ENCODE data around the gene MYCBP2. TPM values are rescaled to one million over a fixed set of nuclear protein-coding genes. Genes with fewer than 3 reads are reported as not detected.

MYCBP2 gene
- total RNA-seq, 4 donors from 2014 or later: 69.7 to 133 (median 116) TPM

DNA sequence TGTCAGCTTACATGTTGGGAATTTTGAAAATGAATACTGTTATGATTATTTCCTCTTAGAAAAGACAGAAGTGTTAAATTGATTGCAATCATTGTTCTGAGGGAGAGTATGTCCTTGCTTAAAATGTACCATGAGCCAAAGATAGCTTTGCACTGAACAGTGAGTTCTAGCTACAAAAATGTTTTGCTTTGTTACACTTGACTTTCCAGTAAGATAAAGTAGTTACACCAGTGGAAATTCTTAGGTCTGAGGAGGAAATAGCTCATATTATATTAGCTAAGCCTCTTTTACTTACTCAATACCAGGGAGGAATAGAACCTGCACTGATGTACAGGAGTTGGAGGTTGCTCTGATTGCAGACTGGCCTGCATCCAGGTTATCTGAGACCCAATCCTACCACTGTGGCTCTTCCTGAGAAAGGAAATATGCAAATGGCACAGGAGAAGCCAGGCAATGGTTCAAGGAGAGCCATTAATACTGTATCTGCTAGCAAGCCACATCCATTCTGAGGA, 246.9 kb downstream of the MYCBP2 start:
- intact Hi-C loops (cut with DNase I; ENCODE audit: low total_unique reads): no loop called here
- Histone ChIP-seq H3K9me3 (no peaks in the 10 kb centered on the region), H3K36me3 (no peaks in the 10 kb centered on the region), H3K27me3 (no peaks in the 10 kb centered on the region), H3K4me1 (no peaks in the 10 kb centered on the region), H3K27ac (no peak overlapping the region), H3K4me3 (no peak overlapping the region)
- TF ChIP-seq, protein P1, sequence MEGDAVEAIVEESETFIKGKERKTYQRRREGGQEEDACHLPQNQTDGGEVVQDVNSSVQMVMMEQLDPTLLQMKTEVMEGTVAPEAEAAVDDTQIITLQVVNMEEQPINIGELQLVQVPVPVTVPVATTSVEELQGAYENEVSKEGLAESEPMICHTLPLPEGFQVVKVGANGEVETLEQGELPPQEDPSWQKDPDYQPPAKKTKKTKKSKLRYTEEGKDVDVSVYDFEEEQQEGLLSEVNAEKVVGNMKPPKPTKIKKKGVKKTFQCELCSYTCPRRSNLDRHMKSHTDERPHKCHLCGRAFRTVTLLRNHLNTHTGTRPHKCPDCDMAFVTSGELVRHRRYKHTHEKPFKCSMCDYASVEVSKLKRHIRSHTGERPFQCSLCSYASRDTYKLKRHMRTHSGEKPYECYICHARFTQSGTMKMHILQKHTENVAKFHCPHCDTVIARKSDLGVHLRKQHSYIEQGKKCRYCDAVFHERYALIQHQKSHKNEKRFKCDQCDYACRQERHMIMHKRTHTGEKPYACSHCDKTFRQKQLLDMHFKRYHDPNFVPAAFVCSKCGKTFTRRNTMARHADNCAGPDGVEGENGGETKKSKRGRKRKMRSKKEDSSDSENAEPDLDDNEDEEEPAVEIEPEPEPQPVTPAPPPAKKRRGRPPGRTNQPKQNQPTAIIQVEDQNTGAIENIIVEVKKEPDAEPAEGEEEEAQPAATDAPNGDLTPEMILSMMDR (IDR thresholded peaks at IDR 0.05): no peak
- DNase-seq: no peak

DNA sequence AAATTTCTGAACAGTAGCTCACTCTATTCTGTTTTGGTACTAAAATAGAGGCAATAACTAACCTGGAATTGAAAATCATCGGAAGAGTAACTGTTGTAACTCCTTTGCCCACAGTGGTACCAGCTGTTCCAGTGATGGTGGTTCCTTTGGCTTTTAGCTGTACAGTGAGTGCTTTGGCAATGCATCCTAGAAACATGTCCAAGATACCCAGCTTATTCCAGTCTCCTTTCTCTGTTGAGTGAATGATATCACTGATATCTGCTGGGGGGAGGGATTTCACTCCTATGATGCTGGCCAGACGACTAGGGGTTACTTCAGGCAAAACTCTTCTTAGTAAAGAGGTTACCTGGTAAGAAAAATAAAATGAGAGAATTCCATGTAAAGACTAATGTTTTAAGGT, 259.4 kb downstream of the MYCBP2 start:
- Histone ChIP-seq H3K36me3 (no peaks in the 10 kb centered on the region), H3K4me1 (no peaks in the 10 kb centered on the region), H3K9me3 (no peaks in the 10 kb centered on the region), H3K4me3 (no peak overlapping the region), H3K27ac (no peak overlapping the region), H3K27me3 (no peaks in the 10 kb centered on the region)
- DNase-seq: no peak
- intact Hi-C loops (cut with DNase I; ENCODE audit: low total_unique reads): no loop called here
- TF ChIP-seq, protein P1 (IDR thresholded peaks at IDR 0.05): no peak
- no peak for TF ChIP-seq POLR2A (IDR thresholded peaks at IDR 0.05)

DNA sequence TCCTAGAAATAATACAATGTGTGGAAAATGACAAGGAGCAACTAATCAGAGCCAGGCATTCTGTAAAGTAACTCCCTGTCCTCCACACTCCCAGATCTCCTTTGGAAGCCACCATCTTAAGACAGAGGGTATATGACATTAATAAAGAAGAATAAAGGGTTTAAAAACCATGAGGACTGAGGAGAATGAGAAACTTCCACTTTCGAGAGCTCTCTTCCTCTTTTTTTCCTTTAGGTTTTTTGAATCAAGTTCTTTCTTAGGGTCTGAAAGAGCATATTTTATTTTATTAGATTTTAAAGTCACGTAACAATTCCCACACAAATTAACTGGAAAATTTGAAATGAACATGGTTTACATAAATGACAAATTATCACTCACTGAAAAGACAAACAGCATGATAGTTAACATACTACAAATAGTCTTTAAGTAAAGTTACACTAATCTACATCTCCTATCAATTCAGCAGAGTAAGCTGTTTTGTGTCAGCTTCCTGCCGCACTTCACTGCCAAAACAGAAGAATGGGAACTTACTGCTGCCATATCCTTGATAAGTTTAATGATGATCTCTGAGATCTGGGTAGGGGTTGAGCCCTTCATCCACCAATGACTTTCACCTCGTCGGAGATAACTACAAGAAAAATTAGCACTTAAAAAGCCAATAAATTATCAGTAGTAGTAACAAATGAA, 261.3 kb downstream of the MYCBP2 start:
- H3K36me3 ChIP-seq: no peaks in the 10 kb centered on the region
- intact Hi-C loops (cut with DNase I; ENCODE audit: low total_unique reads): no loop called here

DNA sequence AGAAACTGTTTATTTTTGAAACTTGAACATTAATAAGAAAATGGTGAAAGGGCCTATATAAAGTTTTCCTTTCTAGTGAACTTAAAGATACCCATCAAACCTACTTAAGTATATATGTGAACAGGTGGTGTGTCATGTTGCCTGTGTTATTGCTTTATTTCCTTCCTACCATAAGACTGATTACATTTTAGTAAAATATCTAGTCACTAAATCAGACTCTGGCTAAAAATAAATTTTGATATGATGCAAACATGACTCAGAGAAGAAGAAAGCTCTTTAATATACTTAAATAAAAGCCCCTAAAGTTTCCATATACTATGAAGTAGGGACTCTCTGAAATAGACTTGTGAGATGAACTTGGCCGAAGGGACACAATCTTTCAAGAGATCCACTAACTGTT, 264.8 kb downstream of the MYCBP2 start:
- Histone ChIP-seq H3K9me3 (no peaks in the 10 kb centered on the region), H3K4me3 (no peak overlapping the region), H3K27ac (no peak overlapping the region), H3K4me1 (no peaks in the 10 kb centered on the region), H3K27me3 (no peaks in the 10 kb centered on the region), H3K36me3 (no peaks in the 10 kb centered on the region)
- intact Hi-C loops (cut with DNase I; ENCODE audit: low total_unique reads): no loop called here
- no peak for DNase-seq
- TF ChIP-seq, protein P1 (IDR thresholded peaks at IDR 0.05): no peak

More for the DNA sequence above, 261.3 kb downstream of the MYCBP2 start:
- Histone ChIP-seq H3K4me3 (no peak overlapping the region), H3K27ac (no peak overlapping the region), H3K27me3 (no peaks in the 10 kb centered on the region), H3K9me3 (no peaks in the 10 kb centered on the region), H3K4me1 (no peaks in the 10 kb centered on the region)
- DNase-seq: no peak
- TF ChIP-seq, protein P1 (IDR thresholded peaks at IDR 0.05): no peak
- TF ChIP-seq POLR2A (IDR thresholded peaks at IDR 0.05): no peak

DNA sequence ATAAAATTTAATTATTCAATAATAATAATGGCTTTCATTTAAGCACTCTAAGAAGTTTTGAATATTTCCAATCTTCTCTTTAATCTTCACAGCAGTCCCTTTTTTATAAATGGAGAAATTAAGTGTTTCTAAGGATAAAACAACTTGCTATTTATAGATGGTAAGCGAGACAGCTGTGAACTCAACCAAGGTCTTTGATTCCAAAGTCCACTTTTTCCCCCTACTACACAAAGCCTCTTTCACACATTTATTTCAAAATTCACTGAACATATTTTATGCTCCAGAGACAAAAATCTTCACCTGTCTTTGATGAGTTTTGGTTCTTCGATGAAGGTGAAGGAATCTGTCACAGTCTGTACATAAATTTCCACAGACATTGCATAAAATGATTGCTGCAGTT, 265.5 kb downstream of the MYCBP2 start:
- no peaks in the 10 kb centered on the region for H3K4me1 ChIP-seq
- H3K27me3 ChIP-seq: no peaks in the 10 kb centered on the region
- H3K4me3 ChIP-seq: no peak overlapping the region
- H3K36me3 ChIP-seq: no peaks in the 10 kb centered on the region
- TF ChIP-seq, protein P1 (IDR thresholded peaks at IDR 0.05): no peak
- TF ChIP-seq POLR2A (IDR thresholded peaks at IDR 0.05): no peak
- no peaks in the 10 kb centered on the region for H3K9me3 ChIP-seq
- no peak overlapping the region for H3K27ac ChIP-seq
- intact Hi-C loops (cut with DNase I; ENCODE audit: low total_unique reads): no loop called here
- DNase-seq: no peak
